PFSK-1 (cell line): ENCODE measurements around the gene GHRH.

Experiments
- POLR2AphosphoS5 ChIP-seq: IDR thresholded peaks from 2 replicates; pipeline ENCODE4 v1.6.1; 2012; ENCODE audit warnings: low read depth, mild to moderate bottlenecking, control low read depth, low read length, moderate library complexity
- TAF1 ChIP-seq: IDR thresholded peaks from 2 replicates; pipeline ENCODE4 v1.6.1; 2012; ENCODE audit warnings: low read length, control low read depth, borderline replicate concordance; ENCODE audit not compliant: insufficient read depth
- TF ChIP-seq, protein P1 (sequence below), 2 experiments: IDR thresholded peaks; 2 replicates each; pipeline versions ENCODE4 v1.6.1 to v1.8.0; 2011 to 2012; ENCODE audit warnings: low read depth in 2 of 2, low read length in 2 of 2, control low read depth in 1 of 2, inconsistent platforms in 1 of 2, mild to moderate bottlenecking in 1 of 2, moderate library complexity in 1 of 2; ENCODE audit not compliant: insufficient read depth in 1 of 2

DNA sequence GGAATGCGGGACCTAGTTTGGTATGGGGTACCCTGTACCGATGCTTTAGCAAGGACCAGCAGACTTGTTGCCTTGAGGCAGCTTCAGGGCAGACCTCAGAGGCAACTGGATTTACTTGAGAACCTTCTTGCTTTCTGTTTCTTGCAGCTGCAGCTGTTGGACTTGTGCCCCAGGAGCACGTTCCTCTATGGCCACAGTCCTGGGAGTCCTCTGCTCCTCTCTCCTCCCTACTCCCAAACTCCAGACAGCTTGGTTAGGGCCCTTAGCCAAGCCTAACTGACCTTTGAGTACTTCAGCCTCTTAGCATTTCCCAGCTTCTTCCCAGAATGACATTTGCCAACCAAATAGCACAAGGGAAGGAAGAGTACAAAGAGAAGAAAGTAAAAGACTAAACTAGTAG lies 34.7 kb downstream of the GHRH start:
- TF ChIP-seq POLR2AphosphoS5, result no peak
- no peak for TF ChIP-seq TAF1
- TF ChIP-seq, protein P1, sequence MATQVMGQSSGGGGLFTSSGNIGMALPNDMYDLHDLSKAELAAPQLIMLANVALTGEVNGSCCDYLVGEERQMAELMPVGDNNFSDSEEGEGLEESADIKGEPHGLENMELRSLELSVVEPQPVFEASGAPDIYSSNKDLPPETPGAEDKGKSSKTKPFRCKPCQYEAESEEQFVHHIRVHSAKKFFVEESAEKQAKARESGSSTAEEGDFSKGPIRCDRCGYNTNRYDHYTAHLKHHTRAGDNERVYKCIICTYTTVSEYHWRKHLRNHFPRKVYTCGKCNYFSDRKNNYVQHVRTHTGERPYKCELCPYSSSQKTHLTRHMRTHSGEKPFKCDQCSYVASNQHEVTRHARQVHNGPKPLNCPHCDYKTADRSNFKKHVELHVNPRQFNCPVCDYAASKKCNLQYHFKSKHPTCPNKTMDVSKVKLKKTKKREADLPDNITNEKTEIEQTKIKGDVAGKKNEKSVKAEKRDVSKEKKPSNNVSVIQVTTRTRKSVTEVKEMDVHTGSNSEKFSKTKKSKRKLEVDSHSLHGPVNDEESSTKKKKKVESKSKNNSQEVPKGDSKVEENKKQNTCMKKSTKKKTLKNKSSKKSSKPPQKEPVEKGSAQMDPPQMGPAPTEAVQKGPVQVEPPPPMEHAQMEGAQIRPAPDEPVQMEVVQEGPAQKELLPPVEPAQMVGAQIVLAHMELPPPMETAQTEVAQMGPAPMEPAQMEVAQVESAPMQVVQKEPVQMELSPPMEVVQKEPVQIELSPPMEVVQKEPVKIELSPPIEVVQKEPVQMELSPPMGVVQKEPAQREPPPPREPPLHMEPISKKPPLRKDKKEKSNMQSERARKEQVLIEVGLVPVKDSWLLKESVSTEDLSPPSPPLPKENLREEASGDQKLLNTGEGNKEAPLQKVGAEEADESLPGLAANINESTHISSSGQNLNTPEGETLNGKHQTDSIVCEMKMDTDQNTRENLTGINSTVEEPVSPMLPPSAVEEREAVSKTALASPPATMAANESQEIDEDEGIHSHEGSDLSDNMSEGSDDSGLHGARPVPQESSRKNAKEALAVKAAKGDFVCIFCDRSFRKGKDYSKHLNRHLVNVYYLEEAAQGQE (IDR thresholded peaks at IDR 0.05; ENCODE audit: insufficient read depth in 1 of 2, low read depth in 2 of 2, low read length in 2 of 2), result no peak
